ENCODE results near the gene FBXW2. TPM values are rescaled to one million over a fixed set of nuclear protein-coding genes. Genes with fewer than 3 reads are reported as not detected.
"Not testable (repeated sequence)": the region's sequence is repeated elsewhere in the genome, so short reads cannot be mapped to it uniquely, and the experiment has no call there.

The FBXW2 gene
- total RNA-seq, 1 donor from 2014 or later = 84.7 TPM

DNA sequence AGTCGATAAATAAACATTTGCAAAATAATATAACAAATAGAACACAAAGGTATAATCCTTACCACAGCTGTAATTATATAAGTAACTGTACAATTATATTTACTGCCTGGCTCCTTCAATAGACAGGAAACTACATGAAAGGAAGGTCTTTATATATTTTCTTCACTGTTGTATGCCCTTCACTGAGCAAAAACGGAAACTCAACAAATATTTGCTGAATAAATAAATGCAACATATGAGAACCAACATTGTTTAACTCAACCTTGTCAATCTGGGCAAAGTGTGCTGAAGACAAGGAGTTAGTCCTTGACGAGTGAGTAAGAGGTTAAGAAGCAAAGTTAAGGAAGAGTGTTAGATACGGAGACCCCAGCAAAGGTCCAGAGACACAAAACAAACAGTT lies 26.9 kb upstream of the FBXW2 start:
- DNase-seq (ENCODE audit: extremely low spot score, unreplicated experiment) = no peak
- TF ChIP-seq, protein P1, sequence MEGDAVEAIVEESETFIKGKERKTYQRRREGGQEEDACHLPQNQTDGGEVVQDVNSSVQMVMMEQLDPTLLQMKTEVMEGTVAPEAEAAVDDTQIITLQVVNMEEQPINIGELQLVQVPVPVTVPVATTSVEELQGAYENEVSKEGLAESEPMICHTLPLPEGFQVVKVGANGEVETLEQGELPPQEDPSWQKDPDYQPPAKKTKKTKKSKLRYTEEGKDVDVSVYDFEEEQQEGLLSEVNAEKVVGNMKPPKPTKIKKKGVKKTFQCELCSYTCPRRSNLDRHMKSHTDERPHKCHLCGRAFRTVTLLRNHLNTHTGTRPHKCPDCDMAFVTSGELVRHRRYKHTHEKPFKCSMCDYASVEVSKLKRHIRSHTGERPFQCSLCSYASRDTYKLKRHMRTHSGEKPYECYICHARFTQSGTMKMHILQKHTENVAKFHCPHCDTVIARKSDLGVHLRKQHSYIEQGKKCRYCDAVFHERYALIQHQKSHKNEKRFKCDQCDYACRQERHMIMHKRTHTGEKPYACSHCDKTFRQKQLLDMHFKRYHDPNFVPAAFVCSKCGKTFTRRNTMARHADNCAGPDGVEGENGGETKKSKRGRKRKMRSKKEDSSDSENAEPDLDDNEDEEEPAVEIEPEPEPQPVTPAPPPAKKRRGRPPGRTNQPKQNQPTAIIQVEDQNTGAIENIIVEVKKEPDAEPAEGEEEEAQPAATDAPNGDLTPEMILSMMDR (IDR thresholded peaks at IDR 0.05) = no peak
- no peak overlapping the region for H3K4me3 Mint-ChIP-seq (ENCODE audit: unreplicated experiment)
- H3K27ac Mint-ChIP-seq (ENCODE audit: unreplicated experiment) = no peak overlapping the region
- H3K4me1 Mint-ChIP-seq (ENCODE audit: unreplicated experiment) = no peaks in the 10 kb centered on the region
- H3K36me3 Mint-ChIP-seq (ENCODE audit: unreplicated experiment) = peaks cover 57% of the 10 kb centered on the region
- no peaks in the 10 kb centered on the region for H3K27me3 Mint-ChIP-seq (ENCODE audit: unreplicated experiment)
- H3K9me3 Mint-ChIP-seq (ENCODE audit: unreplicated experiment) = no peaks in the 10 kb centered on the region

DNA sequence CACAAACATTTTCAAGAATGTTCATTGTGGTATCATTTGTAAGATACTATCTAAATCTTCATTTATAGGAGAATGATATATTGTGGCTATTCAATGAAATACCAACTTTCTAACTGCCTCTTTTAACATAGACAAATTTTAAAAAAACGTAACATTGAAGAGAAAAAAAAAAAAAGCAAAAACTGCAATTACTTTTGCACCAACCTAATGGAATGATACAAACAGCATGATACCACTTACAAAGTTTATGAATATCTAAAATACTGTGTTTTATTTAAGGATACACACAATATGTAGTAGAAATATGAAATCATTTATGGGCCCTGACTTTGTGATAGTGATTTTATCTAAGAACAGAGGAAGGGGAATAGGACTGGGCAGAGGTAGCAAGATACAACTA lies 25.4 kb upstream of the FBXW2 start:
- TF ChIP-seq, protein P1 (IDR thresholded peaks at IDR 0.05) = no peak
- H3K27me3 Mint-ChIP-seq (ENCODE audit: unreplicated experiment) = no peaks in the 10 kb centered on the region
- H3K27ac Mint-ChIP-seq (ENCODE audit: unreplicated experiment) = no peak overlapping the region
- H3K4me3 Mint-ChIP-seq (ENCODE audit: unreplicated experiment) = no peak overlapping the region
- peaks cover 50% of the 10 kb centered on the region for H3K36me3 Mint-ChIP-seq (ENCODE audit: unreplicated experiment)
- no peaks in the 10 kb centered on the region for H3K4me1 Mint-ChIP-seq (ENCODE audit: unreplicated experiment)
- no peak for DNase-seq (ENCODE audit: extremely low spot score, unreplicated experiment)
- H3K9me3 Mint-ChIP-seq (ENCODE audit: unreplicated experiment) = no peaks in the 10 kb centered on the region

DNA sequence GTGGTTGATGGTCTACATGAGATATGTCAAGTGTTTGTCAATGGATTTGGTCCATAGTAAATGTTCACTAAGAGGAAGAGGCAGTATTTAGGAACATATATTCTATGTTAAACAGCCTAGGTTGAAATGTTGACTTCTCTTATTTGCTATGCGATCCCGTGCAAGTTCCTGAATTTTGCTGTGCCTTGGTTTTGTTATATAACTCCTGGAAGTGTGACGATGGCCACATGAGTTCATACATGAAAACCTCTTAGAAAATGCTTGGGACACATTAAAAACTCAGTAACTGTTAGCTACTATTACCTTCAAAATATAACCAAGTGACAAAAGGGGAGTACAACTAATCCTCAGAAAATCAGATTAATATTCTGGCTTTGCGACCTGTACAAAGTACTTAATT lies 21.9 kb upstream of the FBXW2 start:
- no peaks in the 10 kb centered on the region for H3K27me3 Mint-ChIP-seq (ENCODE audit: unreplicated experiment)
- no peaks in the 10 kb centered on the region for H3K4me1 Mint-ChIP-seq (ENCODE audit: unreplicated experiment)
- peaks cover 29% of the 10 kb centered on the region for H3K36me3 Mint-ChIP-seq (ENCODE audit: unreplicated experiment)
- no peak overlapping the region for H3K27ac Mint-ChIP-seq (ENCODE audit: unreplicated experiment)
- TF ChIP-seq, protein P1 (IDR thresholded peaks at IDR 0.05) = no peak
- H3K4me3 Mint-ChIP-seq (ENCODE audit: unreplicated experiment) = no peak overlapping the region
- no peak for DNase-seq (ENCODE audit: extremely low spot score, unreplicated experiment)
- peaks cover 6% of the 10 kb centered on the region for H3K9me3 Mint-ChIP-seq (ENCODE audit: unreplicated experiment)

DNA sequence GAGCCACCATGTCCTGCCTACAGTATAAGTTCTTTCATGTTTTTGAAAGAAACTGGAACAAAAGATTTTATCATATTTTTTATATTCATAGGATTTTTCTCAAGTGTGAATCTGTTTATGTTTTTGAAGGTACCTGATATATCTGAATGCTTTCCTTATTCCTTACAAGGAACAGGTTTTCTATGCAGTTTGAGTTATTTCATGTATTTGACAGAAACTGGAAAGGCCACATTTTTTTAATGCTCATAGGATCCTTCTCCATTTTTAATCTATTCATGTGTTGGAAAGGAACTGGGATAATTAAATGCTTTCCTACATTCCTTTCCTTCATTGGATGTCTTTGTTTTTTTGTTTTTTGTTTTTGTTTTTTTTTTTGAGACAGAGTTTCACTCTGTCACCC lies 15.7 kb upstream of the FBXW2 start:
- H3K36me3 Mint-ChIP-seq (ENCODE audit: unreplicated experiment) = peaks cover 10% of the 10 kb centered on the region
- H3K4me3 Mint-ChIP-seq (ENCODE audit: unreplicated experiment) = no peak overlapping the region
- no peak for DNase-seq (ENCODE audit: extremely low spot score, unreplicated experiment)
- peaks cover 37% of the 10 kb centered on the region for H3K9me3 Mint-ChIP-seq (ENCODE audit: unreplicated experiment)
- no peak overlapping the region for H3K27ac Mint-ChIP-seq (ENCODE audit: unreplicated experiment)
- no peaks in the 10 kb centered on the region for H3K27me3 Mint-ChIP-seq (ENCODE audit: unreplicated experiment)
- H3K4me1 Mint-ChIP-seq (ENCODE audit: unreplicated experiment) = no peaks in the 10 kb centered on the region
- TF ChIP-seq, protein P1 (IDR thresholded peaks at IDR 0.05) = no peak

DNA sequence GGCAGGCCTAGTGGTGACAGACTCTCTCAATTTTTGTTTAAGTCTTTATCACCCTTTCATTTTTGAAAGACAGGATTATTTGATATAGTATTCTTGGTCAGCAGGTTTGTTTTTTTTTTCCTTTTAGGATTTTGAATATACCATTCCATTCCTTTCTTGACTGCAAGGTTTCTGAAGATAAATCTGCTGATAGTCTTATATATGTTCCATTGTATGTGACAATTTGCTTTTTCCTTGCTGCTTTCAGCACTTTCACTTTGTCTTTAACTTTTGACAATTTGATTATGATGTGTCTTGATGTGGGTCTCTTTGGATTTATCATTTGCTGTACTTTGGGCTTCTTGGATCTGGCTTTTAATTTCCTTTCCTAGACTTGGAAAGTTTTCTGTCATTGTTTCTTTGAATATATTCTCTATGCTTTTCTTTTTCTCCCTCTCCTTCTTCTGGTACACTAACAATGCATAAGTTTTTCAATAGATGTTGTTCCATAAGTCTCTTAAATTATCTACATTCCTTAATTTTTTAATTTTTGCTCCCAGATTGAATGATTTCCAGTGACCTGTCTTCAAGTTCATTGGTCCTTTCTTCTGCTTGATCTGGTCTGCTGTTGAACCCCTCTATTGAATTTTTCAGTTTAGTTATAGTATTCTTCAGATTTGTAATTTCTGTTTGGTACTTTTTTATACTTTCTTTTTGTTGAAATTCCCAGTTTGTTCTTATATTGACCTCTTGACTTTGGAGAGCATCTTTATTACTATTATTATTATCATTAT lies 14.6 kb upstream of the FBXW2 start:
- Mint-ChIP-seq H3K36me3 (ENCODE audit: unreplicated experiment) (peaks cover 10% of the 10 kb centered on the region), H3K27me3 (ENCODE audit: unreplicated experiment) (no peaks in the 10 kb centered on the region), H3K4me3 (ENCODE audit: unreplicated experiment) (no peak overlapping the region), H3K4me1 (ENCODE audit: unreplicated experiment) (no peaks in the 10 kb centered on the region), H3K9me3 (ENCODE audit: unreplicated experiment) (peaks cover 39% of the 10 kb centered on the region), H3K27ac (ENCODE audit: unreplicated experiment) (no peak overlapping the region)
- TF ChIP-seq, protein P1 (IDR thresholded peaks at IDR 0.05) = no peak
- no peak for DNase-seq (ENCODE audit: extremely low spot score, unreplicated experiment)

DNA sequence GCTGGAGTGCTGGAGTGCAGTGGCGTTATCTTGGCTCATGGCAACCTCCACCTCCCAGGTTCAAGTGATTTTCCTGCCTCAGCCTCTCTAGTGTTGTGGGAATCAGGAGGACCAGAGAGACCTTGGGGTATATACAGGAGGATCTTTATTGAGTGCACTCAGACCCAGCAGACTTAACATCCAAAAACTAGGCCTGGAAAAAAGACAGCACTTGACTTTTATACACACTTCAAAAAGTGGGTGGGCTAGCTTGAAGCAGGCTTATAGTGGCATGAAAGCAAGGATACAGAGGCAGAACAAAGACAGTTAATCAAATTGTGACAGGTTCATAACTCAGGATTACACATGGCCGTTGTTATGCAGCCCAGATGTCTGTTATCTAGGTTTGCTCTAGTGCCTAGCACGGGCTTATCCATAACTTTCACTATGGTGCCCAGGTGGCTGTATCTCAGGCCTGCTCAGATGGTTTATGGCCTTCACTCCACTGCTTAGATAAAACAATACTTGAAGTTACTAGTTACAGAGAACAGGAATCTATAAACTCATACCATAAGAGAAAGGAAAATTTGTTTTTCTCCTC lies 11.7 kb upstream of the FBXW2 start:
- Mint-ChIP-seq H3K9me3 (ENCODE audit: unreplicated experiment) (peaks cover 33% of the 10 kb centered on the region), H3K36me3 (ENCODE audit: unreplicated experiment) (peaks cover 10% of the 10 kb centered on the region)
- not testable (repeated sequence) for DNase-seq (ENCODE audit: extremely low spot score, unreplicated experiment); H3K4me1 Mint-ChIP-seq (ENCODE audit: unreplicated experiment); H3K27me3 Mint-ChIP-seq (ENCODE audit: unreplicated experiment); H3K27ac Mint-ChIP-seq (ENCODE audit: unreplicated experiment); H3K4me3 Mint-ChIP-seq (ENCODE audit: unreplicated experiment)
